ENCODE measurements around the gene OR8D1.

Gene OR8D1

DNA sequence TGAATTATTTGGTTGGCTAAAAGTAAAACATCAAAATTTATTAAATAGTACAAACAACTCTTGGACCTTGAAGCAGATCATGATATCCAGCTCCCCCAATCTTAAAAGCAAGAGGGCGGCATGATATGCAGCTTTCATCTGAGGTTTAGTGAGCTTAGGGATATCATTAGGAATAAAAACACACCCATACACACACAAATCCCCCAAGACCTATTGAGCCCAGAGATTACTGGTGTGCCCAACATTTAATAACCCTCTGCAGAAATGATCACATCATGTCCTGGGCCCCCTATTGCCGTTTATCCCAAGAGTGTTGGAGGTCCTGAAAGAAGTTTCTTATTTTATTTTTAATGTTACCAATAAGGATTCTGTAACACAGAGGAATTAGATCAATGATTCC, at the start of gene OR8D1:
Gene OR8D1, minus strand, starts transcription at position 101 of the 400 bp plus-strand sequence. CDS start 3,183 bp downstream, outside the sequence.
- no peak for DNase-seq (ENCODE audit: low read depth in 1 of 2, low spot score in 1 of 2)

DNA sequence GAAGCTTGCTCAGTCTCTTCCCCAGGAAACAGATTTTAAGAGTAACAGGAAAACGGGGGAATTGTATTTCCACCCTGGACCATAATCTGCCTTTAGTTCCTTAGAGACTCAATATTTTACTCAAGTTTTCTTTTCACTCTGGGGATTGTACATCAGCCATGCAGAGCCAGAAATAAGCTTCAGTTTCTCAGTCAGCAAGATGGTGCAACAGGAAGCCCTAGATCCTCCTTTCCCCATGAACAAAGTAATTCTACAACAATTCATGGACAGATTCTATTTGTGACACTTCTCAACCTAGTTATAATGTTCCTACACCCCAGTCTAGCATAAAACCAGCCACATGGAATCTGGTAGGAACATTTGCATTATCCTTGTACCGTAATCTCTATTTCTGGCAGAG, 45.8 kb upstream of the OR8D1 start:
- DNase-seq (ENCODE audit: low read depth in 1 of 2, low spot score in 1 of 2), result no peak

GRCh38 chr11:124346311-124346955, 32.7 kb upstream of the OR8D1 start:
- DNase-seq (ENCODE audit: low read depth in 1 of 2, low spot score in 1 of 2), result no peak

DNA sequence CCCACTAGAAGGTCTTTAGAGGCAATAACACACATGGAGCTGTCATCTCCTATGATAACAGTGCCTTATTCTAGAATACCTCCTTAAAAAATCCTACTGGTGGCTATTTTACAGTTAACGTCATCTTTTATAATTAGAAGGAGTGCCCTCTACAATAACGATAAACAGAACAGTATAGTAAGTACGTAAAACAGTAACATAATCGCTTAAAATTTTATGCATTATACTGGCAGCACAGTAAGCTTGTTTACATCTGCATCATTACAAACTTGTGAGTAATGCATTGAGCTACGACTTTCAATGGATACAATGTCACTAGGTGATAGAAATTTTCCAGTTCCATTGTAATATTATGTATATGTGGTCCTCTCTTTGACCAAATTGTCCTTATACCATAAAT, 30.6 kb upstream of the OR8D1 start:
- no peak for DNase-seq (ENCODE audit: low read depth in 1 of 2, low spot score in 1 of 2)

- DNase-seq (ENCODE audit: low read depth in 1 of 2, low spot score in 1 of 2), result no peak
Measured at GRCh38 chr11:124340142-124340447, 26.3 kb upstream of the OR8D1 start.

DNA sequence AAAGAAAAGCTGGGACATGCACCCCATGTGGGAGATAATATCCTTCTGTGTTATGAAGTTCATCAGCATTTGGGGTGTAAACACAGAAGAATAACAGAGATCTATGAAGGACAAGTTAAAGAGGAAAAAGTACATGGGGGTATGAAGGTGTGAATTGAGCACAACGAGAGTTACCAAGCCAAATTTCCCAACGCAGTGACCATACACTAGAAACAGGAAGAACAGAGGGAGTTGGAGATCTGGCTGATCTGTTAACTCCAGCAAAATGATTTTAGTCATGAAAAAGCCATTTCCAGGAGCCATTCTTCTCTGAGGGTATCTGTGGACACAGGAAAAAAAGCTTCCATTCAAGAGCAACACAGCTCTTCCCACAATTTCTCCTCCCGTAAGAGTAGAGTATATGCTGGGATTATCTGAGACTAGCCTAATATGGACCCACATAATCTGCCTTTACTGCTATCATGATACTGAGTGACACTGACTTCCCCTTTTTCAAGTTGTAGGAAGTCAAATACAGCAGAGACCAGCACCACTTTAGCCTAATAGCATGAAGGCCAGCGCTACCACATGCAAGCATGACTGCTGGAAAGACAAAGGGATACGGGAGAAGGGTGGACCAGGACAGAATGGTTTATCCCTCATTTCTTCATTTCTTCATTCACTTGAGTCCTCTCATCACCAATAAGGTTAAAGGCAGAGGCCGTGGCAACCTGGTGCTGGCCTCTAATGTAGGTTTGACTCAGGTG, 25.8 kb upstream of the OR8D1 start:
- no peak for DNase-seq (ENCODE audit: low read depth in 1 of 2, low spot score in 1 of 2)

- DNase-seq (ENCODE audit: low read depth in 1 of 2, low spot score in 1 of 2), result no peak
Measured at GRCh38 chr11:124331873-124332272, 18.1 kb upstream of the OR8D1 start.

- DNase-seq (ENCODE audit: low read depth in 1 of 2, low spot score in 1 of 2), result no peak
Measured at GRCh38 chr11:124329787-124330478, 16.2 kb upstream of the OR8D1 start.

- DNase-seq (ENCODE audit: low read depth in 1 of 2, low spot score in 1 of 2), result no peak
Measured at GRCh38 chr11:124327775-124328174, 14.0 kb upstream of the OR8D1 start.

DNA sequence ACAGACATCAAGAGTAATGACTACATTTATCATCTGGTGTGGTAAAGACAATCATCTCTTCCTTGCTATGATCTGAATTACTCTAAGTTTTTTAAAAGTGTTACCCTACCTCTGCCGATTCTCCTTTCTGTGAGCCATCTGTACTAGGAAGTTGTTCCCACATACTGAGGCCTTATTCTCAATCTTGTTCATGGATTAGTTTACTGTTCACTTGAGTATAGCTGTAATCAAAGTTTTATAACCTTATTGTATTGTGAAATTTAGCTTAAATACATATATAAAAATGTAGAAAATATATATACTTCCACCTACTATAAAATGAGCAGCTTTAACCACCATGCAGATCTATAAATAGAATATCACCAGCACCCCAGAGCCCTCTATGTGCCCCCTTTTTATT, 8.6 kb upstream of the OR8D1 start:
- DNase-seq (ENCODE audit: low read depth in 1 of 2, low spot score in 1 of 2), result no peak

DNA sequence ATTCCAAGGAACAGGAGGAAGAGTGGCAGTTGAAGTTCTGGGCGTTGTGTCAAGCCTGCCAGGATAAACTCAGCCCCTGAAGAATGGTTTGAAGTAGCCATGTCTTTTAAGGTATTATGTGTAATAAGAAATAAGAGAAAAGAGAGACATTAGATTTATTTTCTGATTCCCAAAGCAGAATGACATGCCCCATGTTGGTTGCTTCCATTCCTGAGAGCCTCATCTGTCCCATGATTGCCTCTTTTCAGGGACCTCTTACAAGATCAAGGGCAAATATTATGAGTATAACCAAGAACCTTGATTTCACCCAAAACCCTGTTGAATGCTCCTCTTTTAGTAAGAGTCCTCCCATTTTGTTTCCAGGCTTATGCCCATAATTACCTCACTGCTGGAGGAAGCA, 6.3 kb upstream of the OR8D1 start, which contains the start of gene OR8D2:
Gene OR8D2, minus strand, starts transcription at position 101 of the 400 bp plus-strand sequence. Its CDS starts 0 bp downstream, at position 101.
- no peak for DNase-seq (ENCODE audit: low read depth in 1 of 2, low spot score in 1 of 2)

DNA sequence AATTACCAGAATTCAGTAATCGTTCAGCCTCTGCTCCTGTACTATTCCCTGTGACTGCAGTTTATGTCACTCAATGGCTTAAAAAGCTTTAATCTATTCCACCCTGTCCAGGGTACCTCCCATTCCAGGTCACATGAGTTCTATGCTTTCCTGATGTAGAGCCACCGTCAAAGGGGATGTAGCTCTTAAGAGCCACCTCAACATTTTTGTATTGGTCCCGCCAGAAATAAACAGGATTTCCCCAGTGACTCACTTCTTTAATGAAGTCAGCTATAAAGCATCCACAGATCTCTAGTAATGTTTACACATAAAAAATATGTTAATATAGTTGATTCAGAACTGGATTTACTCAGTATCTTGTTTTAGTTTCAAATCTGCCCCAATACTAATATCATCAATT, 1.3 kb upstream of the OR8D1 start:
- DNase-seq (ENCODE audit: low read depth in 1 of 2, low spot score in 1 of 2), result no peak

DNA sequence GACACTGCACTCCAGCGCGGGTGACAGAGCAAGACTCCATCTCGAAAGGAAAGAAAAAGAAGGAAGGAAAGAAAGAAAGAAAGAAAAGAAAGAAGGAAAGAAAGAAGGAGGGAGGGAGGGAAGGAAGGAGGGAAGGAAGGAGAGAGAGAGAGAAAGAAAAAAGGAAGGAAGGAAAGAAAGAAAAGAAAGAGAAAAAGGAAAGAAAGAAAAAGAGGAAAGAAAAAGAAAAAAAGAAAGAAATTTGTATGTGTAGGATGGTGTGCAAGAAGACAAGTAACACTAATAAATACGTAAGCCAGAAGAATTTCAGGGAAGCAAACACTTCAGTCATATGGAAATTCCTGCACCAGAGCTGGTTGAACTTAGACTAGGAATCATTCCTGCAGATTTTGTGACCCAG, 618 bp downstream of the OR8D1 start:
- DNase-seq (ENCODE audit: low read depth in 1 of 2, low spot score in 1 of 2), result no peak

- no peak for DNase-seq (ENCODE audit: low read depth in 1 of 2, low spot score in 1 of 2)
Measured at GRCh38 chr11:124311670-124312069, 2.1 kb downstream of the OR8D1 start.

GRCh38 chr11:124311269-124311668, 2.5 kb downstream of the OR8D1 start:
- no peak for DNase-seq (ENCODE audit: low read depth in 1 of 2, low spot score in 1 of 2)

GRCh38 chr11:124310721-124311120, 3.0 kb downstream of the OR8D1 start:
- no peak for DNase-seq (ENCODE audit: low read depth in 1 of 2, low spot score in 1 of 2)

DNA sequence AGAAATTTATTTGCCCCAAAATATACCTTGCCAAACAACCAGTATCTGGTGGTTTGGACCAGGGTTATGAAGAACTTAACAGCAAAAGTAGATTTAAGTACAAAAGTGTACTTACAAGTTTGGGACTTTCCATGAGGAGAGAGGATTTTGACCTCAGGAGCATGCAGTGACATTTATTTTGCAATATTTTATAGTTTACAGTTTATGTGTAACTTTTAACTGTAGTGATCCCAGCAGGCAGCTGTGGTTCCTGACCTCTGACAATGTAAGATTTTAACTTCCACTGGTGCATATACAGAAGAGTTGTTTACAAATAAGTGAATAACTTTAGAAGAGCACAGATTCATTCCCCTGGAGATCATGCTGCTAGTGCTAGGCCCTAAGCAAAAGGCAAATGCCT, 6.7 kb downstream of the OR8D1 start:
- no peak for DNase-seq (ENCODE audit: low read depth in 1 of 2, low spot score in 1 of 2)

- no peak for DNase-seq (ENCODE audit: low read depth in 1 of 2, low spot score in 1 of 2)
Measured at GRCh38 chr11:124302347-124303125, 11.2 kb downstream of the OR8D1 start.

GRCh38 chr11:124301548-124301947, 12.2 kb downstream of the OR8D1 start:
- DNase-seq (ENCODE audit: low read depth in 1 of 2, low spot score in 1 of 2), result no peak

DNA sequence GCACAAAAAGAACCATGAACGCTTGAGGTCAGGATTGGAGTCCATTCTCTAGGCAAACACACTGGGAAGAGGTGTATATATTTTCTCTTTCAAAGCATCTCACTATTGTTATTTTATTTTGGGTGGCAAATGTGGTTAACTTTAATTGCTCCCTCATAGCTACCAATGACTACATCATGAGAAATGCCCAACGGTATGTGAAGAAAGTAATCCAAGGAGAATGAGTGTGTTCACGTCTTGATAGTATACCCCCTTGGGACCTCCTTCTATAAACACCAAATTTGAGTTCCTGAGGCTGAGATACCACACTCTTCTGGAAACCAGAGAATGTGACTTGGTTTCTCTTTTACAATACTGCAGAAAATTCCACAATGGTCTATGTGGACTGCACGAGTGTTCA, 15.8 kb downstream of the OR8D1 start:
- no peak for DNase-seq (ENCODE audit: low read depth in 1 of 2, low spot score in 1 of 2)

DNA sequence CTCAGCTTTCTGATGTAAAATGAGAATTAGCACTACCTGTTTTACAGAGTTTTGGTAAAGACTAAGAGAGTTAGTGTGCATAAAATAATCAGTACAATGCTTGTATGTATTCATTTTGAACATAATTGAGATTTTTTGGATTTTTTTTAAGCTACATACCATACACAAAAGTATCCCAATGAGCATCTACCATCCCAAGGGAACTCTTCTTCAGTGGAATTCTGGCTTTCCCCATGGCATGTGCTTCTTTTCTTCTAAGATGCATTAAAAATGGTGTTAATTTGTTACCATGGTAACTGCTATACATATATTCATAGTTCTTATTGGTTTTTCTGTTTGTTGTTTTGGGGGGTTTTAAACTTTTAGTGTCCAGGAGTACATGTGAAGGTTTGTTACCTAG, 17.7 kb downstream of the OR8D1 start:
- DNase-seq (ENCODE audit: low read depth in 1 of 2, low spot score in 1 of 2), result no peak

- DNase-seq (ENCODE audit: low read depth in 1 of 2, low spot score in 1 of 2), result no peak
Measured at GRCh38 chr11:124294687-124295086, 19.1 kb downstream of the OR8D1 start.
